Measurements from ENCODE around the gene EIF4E1B. TPM values are rescaled to one million over a fixed set of nuclear protein-coding genes. Genes with fewer than 3 reads are reported as not detected.

Gene EIF4E1B
- total RNA-seq, 1 experiment from 2014 or later = not detected

DNA sequence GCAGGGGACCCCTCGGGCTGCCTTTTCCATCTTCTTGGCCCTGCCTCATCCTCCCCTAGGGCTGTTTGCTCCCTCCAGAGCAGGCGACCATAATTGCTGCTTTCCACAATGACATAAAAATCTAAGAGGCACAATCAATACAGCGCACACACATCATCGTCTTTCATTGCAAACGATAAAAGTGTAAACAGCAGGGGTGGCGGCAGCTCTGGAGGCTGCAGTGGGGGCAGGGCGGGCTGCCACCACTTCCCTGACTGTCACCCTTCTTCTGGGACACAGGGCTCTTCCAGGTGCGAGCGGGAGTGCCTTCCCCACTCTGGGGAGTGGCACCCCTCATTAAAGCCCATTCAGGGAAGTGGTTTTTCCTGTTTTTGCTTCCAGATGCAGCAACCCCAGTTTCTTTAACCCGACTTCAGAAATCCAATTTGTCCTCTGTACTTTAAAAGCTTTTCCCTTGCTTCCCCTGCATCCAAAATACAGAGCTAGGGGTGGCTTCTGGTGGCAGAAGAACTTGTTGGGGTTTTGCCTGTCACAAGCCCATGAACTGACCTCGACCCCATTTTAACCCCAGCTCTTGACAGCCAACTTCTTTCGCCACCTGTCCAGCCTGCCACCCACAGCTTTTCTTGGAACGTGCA lies 62.5 kb downstream of the EIF4E1B start:
- intact Hi-C loops (cut with micrococcal nuclease; ENCODE audit: unreplicated experiment) = no loop called here
- no TSS peak for BruUV-seq (replicated peaks)
- CTCF ChIA-PET = no interaction called here
- DNase-seq (ENCODE audit: low spot score) = no peak
- H3K36me3 ChIP-seq (ENCODE audit: insufficient read depth, low read length, poor library complexity, severe bottlenecking) = no peaks in the 10 kb centered on the region
- H3K9me3 ChIP-seq (ENCODE audit: low read depth, low read length, poor library complexity, severe bottlenecking) = no peaks in the 10 kb centered on the region
- H3K27me3 ChIP-seq (replicated peaks; ENCODE audit: insufficient read depth, low read depth, low read length, poor library complexity) = no peaks in the 10 kb centered on the region
- TF ChIP-seq EZH2 (IDR thresholded peaks at IDR 0.05; ENCODE audit: borderline replicate concordance, low read depth, low read length, poor library complexity, severe bottlenecking) = no peak
- TF ChIP-seq, protein P1, sequence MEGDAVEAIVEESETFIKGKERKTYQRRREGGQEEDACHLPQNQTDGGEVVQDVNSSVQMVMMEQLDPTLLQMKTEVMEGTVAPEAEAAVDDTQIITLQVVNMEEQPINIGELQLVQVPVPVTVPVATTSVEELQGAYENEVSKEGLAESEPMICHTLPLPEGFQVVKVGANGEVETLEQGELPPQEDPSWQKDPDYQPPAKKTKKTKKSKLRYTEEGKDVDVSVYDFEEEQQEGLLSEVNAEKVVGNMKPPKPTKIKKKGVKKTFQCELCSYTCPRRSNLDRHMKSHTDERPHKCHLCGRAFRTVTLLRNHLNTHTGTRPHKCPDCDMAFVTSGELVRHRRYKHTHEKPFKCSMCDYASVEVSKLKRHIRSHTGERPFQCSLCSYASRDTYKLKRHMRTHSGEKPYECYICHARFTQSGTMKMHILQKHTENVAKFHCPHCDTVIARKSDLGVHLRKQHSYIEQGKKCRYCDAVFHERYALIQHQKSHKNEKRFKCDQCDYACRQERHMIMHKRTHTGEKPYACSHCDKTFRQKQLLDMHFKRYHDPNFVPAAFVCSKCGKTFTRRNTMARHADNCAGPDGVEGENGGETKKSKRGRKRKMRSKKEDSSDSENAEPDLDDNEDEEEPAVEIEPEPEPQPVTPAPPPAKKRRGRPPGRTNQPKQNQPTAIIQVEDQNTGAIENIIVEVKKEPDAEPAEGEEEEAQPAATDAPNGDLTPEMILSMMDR (conservative IDR thresholded peaks at IDR 0.05; ENCODE audit: low read depth, low read length) = no peak
- no peak overlapping the region for H3K4me3 ChIP-seq (ENCODE audit: low read depth, low read length, poor library complexity, severe bottlenecking)
- no peak overlapping the region for H3K27ac ChIP-seq (ENCODE audit: low read depth, low read length, poor library complexity, severe bottlenecking)
- POLR2A ChIA-PET (ENCODE audit: low non-redundant PET) = interaction anchor here (0.7 kb wide), 1 partner anchor 75 kb away, joined by 3 read pairs; no protein-coding TSS in a partner anchor
- no peaks in the 10 kb centered on the region for H3K4me1 ChIP-seq (ENCODE audit: insufficient read depth, low read length, poor library complexity, severe bottlenecking)

DNA sequence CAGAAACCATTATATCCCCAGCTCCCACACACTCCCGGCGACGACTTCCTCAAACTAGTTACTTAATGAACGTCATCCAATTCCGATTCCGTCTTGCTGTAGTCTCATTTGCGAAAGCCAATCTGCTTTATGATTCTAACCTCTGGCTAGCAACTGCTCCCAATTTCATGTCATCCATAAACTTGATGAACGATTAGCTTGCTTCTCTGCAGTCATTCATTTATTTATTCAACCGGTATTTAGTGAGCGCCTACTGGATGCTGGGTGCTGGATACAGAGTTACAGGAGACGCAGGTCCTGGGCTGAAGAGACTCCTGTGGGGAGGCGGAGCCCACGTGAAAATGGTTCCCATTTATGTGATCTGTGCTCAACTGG lies 63.0 kb downstream of the EIF4E1B start:
- intact Hi-C loops (cut with micrococcal nuclease; ENCODE audit: unreplicated experiment) = no loop called here
- Histone ChIP-seq H3K4me3 (ENCODE audit: low read depth, low read length, poor library complexity, severe bottlenecking) (no peak overlapping the region), H3K27me3 (replicated peaks; ENCODE audit: insufficient read depth, low read depth, low read length, poor library complexity) (no peaks in the 10 kb centered on the region), H3K27ac (ENCODE audit: low read depth, low read length, poor library complexity, severe bottlenecking) (no peak overlapping the region), H3K36me3 (ENCODE audit: insufficient read depth, low read length, poor library complexity, severe bottlenecking) (no peaks in the 10 kb centered on the region), H3K4me1 (ENCODE audit: insufficient read depth, low read length, poor library complexity, severe bottlenecking) (no peaks in the 10 kb centered on the region), H3K9me3 (ENCODE audit: low read depth, low read length, poor library complexity, severe bottlenecking) (no peaks in the 10 kb centered on the region)
- TF ChIP-seq EZH2 (IDR thresholded peaks at IDR 0.05; ENCODE audit: borderline replicate concordance, low read depth, low read length, poor library complexity, severe bottlenecking) = no peak
- POLR2A ChIA-PET (ENCODE audit: low non-redundant PET) = interaction anchor here (0.7 kb wide), 1 partner anchor 76 kb away, joined by 3 read pairs; no protein-coding TSS in a partner anchor
- CTCF ChIA-PET = no interaction called here
- BruUV-seq (replicated peaks) = no TSS peak
- DNase-seq (ENCODE audit: low spot score) = no peak

DNA sequence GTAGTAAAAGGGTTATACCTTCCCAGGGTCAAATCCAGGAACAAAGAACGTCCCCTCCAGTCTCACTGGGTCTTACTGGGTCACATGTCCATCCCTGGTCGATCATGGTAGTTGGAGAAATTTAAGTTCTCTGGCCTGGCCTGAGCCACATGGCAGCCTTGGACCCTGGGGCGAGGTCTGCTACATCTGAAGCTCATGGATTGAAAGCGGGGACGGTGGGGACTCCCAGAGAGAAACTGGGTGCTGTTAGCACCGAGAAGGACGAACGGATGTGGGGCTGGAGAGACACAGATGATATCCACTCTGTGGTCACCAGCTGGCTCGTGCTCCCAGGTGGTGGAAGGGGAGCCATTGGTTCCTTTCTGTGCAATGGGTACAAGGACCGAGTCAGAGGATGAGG lies 63.7 kb downstream of the EIF4E1B start:
- ChIA-PET CTCF (no interaction called here), POLR2A (ENCODE audit: low non-redundant PET) (no interaction called here)
- Histone ChIP-seq H3K36me3 (ENCODE audit: insufficient read depth, low read length, poor library complexity, severe bottlenecking) (no peaks in the 10 kb centered on the region), H3K4me1 (ENCODE audit: insufficient read depth, low read length, poor library complexity, severe bottlenecking) (no peaks in the 10 kb centered on the region), H3K9me3 (ENCODE audit: low read depth, low read length, poor library complexity, severe bottlenecking) (no peaks in the 10 kb centered on the region), H3K4me3 (ENCODE audit: low read depth, low read length, poor library complexity, severe bottlenecking) (no peak overlapping the region), H3K27ac (ENCODE audit: low read depth, low read length, poor library complexity, severe bottlenecking) (no peak overlapping the region), H3K27me3 (replicated peaks; ENCODE audit: insufficient read depth, low read depth, low read length, poor library complexity) (no peaks in the 10 kb centered on the region)
- BruUV-seq (replicated peaks) = no TSS peak
- TF ChIP-seq, protein P1 (conservative IDR thresholded peaks at IDR 0.05; ENCODE audit: low read depth, low read length) = no peak
- TF ChIP-seq EZH2 (IDR thresholded peaks at IDR 0.05; ENCODE audit: borderline replicate concordance, low read depth, low read length, poor library complexity, severe bottlenecking) = no peak
- intact Hi-C loops (cut with micrococcal nuclease; ENCODE audit: unreplicated experiment) = no loop called here
- no peak for DNase-seq (ENCODE audit: low spot score)

DNA sequence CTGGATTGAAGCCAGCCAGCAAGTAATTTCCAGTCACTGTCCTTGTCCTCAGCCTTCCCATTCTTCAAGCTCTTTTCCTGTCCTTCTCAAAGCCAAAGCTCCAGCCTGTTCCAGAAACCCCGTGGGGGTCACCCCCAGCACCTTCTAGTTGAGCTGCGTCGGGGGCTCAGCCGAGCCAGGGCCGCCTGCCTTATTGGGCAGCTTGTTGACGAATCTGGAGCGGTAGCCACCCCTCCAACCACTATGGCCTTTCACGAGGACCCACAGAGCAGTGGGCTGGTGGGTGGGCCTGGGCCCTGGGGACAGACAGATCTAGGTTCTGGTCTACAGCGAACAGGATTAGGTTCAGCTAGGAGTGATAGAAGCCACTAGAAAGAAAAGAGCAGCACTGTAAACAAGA lies 64.2 kb downstream of the EIF4E1B start:
- intact Hi-C loops (cut with micrococcal nuclease; ENCODE audit: unreplicated experiment) = no loop called here
- no peak overlapping the region for H3K27ac ChIP-seq (ENCODE audit: low read depth, low read length, poor library complexity, severe bottlenecking)
- no peak for DNase-seq (ENCODE audit: low spot score)
- POLR2A ChIA-PET (ENCODE audit: low non-redundant PET) = no interaction called here
- H3K4me1 ChIP-seq (ENCODE audit: insufficient read depth, low read length, poor library complexity, severe bottlenecking) = no peaks in the 10 kb centered on the region
- no peaks in the 10 kb centered on the region for H3K9me3 ChIP-seq (ENCODE audit: low read depth, low read length, poor library complexity, severe bottlenecking)
- CTCF ChIA-PET = no interaction called here
- TF ChIP-seq, protein P1 (conservative IDR thresholded peaks at IDR 0.05; ENCODE audit: low read depth, low read length) = no peak
- TF ChIP-seq EZH2 (IDR thresholded peaks at IDR 0.05; ENCODE audit: borderline replicate concordance, low read depth, low read length, poor library complexity, severe bottlenecking) = no peak
- H3K36me3 ChIP-seq (ENCODE audit: insufficient read depth, low read length, poor library complexity, severe bottlenecking) = no peaks in the 10 kb centered on the region
- no TSS peak for BruUV-seq (replicated peaks)
- no peaks in the 10 kb centered on the region for H3K27me3 ChIP-seq (replicated peaks; ENCODE audit: insufficient read depth, low read depth, low read length, poor library complexity)
- H3K4me3 ChIP-seq (ENCODE audit: low read depth, low read length, poor library complexity, severe bottlenecking) = no peak overlapping the region
